A549 treated with RU486 at 1 μM for 4 hours (cell line): ENCODE measurements around the gene FAM20A. TPM values are rescaled to one million over a fixed set of nuclear protein-coding genes. Genes with fewer than 3 reads are reported as not detected.

Source experiments
- total RNA-seq: library from RNA; stranded (reverse); fragments of 200-300 nt; extraction: Qiagen RNA extraction; gene quantifications from 5 replicates; pipeline ENCODE4 v1.2.3, GENCODE V29; 2022; ENCODE audit warnings: low read depth

FAM20A gene
- total RNA-seq, result 0.08 TPM in 1 of 5 replicates, not detected in the others

DNA sequence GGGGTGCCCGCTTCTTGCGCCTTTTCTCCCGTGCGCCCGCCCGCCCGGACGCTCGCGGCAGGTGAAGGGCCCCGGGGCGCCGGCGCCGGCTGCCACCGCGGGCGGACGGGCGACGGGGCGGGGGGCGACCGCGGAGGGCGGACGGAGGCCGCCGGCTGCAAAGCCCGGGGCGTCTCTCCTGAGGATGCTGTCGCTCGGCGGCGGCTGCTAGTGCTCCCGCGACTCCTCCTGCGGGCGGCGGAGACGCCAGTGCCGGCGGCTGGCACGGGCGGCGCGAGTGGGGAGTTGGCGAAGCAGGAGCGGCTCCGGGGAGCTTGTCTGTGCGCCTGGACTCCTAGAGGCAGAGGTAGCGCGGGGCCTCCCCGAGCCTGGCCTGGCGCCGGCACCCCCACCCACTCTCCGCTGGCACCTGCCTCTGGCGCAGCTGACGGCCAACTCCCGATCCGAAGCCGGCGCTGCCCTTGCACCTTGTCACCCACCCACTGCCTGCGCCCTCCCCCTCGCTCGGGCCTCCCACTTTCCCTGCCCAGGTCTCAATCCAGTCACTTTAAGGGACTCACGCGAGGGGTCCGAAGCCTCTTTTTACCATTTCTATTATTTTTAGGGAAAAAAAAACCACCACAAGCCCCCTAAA lies at the start of gene FAM20A:
FAM20A (minus strand) TSS at position 437 of the 634 bp plus-strand sequence. CDS start 701 bp downstream, outside the sequence.

DNA sequence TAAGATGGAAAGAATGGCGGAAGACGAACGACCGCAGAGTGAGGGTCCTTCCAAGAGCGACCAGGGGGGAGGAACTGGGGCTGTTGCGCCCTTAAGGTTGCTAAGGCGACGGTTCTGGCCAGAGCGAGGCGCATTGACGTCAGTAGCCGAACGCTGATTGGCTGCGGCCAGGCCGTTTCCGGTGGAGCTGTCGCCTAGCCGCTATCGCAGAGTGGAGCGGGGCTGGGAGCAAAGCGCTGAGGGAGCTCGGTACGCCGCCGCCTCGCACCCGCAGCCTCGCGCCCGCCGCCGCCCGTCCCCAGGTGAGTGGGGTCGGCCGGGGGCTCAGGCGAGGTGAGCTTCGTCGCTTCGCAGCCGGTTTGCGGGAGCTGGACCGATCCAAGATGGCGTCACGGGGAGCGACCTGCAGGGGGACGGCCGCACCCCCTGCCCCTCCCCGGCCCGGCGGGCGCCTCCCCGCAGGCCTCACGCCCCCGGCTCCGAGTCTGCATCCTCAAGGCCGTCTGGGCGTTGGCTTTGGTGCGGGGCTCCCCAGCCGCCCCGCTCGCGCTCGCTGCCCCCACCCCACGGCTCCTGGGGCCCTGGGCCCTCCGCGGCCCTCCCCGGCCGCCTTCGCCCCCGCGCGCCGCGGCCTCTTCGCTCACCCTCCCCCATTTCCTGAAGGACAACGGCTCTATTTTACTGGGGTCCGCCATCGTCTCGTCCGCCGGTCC lies 88.8 kb downstream of the FAM20A start, which contains the start of gene PRKAR1A:
PRKAR1A (plus strand) TSS at position 184 of the 713 bp plus-strand sequence. CDS start 2,970 bp downstream, outside the sequence.

Other genes with a start within 250 kb of the FAM20A start
- 6.0 to 10.5 TPM (median 8.8 TPM) in 5 replicates for gene WIPI1, start 143.9 kb downstream of the FAM20A start, total RNA-seq
- gene PRKAR1A, start 88.9 kb downstream of the FAM20A start, total RNA-seq, result 155 to 189 TPM (median 170 TPM) in 5 replicates